Esophagus squamous epithelium (tissue), 4 donors: Measurements from ENCODE around the gene ZNF556.

Experiments
- POLR2A ChIP-seq, 4 donors: fragments of 450-650 bp; IDR thresholded peaks; one replicate each; pipeline ENCODE4 v1.6.1; 2017; ENCODE audit warnings: antibody characterized with exemption in 4 of 4, mild to moderate bottlenecking in 4 of 4, moderate library complexity in 3 of 4
- TF ChIP-seq, protein P1 (sequence below), 6 experiments: fragments of 450-650 bp in 4 of 6; fragments of 200-600 bp in 2 of 6; sonication (generic) in 2 of 6; IDR thresholded peaks; one replicate each; pipeline ENCODE4 v1.5.1; 2016 to 2019; ENCODE audit warnings: antibody characterized with exemption in 6 of 6, mild to moderate bottlenecking in 4 of 6, moderate library complexity in 4 of 6

DNA sequence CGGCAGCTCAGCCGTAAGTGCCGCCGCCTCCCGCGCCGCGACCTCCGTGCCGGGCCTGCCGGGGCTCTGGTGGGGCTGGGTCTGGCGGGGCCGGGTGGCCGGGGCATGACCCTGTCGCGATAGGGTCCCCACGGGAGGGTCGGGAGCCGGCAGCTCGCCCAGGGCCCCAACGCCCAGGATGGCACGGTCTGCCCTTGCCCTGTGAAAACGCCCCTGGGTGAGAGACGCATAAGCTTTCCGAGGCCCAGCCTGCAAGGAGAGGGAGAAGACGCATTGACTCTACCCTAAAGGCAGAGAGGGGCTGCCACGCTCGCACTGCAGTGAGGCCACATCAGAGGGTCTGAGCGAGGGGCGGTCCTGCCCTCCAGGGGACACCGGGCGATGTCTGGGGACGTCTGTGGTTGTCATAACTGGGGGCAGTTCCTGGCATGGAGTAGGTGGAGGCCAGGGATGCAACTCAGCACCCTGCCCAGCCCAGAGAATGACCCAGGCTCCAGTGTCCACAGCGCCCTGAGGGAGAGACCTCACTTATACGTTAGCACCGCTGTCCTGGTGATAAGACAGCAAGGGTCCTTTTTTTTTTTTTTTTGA is 46.9 kb upstream of the ZNF556 start:
- no peak for TF ChIP-seq POLR2A (IDR thresholded peaks at IDR 0.05)
- TF ChIP-seq, protein P1, sequence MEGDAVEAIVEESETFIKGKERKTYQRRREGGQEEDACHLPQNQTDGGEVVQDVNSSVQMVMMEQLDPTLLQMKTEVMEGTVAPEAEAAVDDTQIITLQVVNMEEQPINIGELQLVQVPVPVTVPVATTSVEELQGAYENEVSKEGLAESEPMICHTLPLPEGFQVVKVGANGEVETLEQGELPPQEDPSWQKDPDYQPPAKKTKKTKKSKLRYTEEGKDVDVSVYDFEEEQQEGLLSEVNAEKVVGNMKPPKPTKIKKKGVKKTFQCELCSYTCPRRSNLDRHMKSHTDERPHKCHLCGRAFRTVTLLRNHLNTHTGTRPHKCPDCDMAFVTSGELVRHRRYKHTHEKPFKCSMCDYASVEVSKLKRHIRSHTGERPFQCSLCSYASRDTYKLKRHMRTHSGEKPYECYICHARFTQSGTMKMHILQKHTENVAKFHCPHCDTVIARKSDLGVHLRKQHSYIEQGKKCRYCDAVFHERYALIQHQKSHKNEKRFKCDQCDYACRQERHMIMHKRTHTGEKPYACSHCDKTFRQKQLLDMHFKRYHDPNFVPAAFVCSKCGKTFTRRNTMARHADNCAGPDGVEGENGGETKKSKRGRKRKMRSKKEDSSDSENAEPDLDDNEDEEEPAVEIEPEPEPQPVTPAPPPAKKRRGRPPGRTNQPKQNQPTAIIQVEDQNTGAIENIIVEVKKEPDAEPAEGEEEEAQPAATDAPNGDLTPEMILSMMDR (IDR thresholded peaks at IDR 0.05) = no peak
